ENCODE results near the gene ZNF688. TPM values are rescaled to one million over a fixed set of nuclear protein-coding genes. Genes with fewer than 3 reads are reported as not detected.

Gene ZNF688
- total and polyA plus RNA-seq, 2 of the 13 experiments (the other 11 are each of a cell fraction or from before 2014, with no cell fraction given), result 2.4 to 5.4 TPM

DNA sequence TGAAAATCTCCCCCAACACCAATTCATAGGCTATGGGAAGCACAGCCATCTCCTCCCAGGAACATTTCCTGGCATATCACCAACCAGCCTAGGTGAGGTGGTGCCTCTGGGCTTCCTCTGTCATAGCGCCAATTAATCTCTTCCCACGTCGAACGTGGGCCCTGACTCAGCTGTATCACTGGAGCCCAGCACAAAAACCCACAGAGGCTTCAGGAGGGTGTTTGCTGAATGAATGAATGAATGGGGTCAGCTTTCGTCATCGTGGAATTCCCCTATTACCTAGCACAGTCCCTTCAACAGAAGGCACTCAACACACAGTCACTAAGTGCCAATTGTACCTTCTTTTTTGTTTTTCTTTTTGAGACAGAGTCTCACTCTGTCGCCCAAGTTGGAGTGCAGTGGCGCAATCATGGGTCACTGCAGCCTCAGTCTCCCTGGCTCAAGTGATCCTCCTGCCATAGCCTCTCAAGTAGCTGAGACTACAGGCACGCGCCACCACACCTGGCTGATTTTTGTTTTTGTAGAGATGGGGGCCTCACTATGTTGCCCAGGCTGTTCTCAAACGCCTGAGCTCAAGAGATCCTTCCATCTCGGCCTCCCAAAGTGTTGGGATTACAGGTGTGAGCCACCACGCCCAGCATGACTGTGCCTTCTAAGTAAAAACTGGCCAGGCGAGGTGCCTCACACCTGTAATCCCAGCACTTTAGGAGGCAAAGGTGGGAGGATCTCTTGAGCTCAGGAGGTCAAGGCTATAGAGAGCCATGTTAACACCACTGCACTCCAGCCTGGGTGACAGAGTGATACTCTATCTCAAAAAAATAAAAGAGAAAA is 4.1 kb downstream of the ZNF688 start (continued):
- TF ChIP-seq NCOA5 (CRISPR knock-in tag; IDR thresholded peaks at IDR 0.05) (no peak), FOXJ3 (CRISPR knock-in tag; IDR thresholded peaks at IDR 0.05; ENCODE audit: borderline replicate concordance) (no peak), ZSCAN20 (CRISPR knock-in tag; IDR thresholded peaks at IDR 0.05; ENCODE audit: borderline replicate concordance) (no peak)

DNA sequence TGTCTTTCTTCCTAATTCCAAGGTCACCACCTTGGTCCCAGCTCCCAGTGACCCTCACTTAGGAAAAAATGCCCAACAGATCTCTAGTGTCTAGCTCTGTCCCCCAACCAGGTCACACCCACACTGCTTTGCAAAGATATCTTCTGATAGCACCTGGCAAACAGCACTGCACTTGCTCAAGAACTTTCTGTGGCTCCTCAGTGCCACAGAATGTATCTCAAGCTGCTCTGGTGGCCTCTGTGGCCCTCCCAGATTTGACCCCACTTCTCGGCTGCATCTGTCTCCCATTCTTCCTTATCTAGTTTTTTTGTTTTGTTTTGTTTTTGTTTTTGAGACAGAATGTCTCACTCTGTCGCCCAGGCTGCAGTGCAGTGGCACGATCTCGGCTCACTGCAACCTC is 5.0 kb downstream of the ZNF688 start:
- Histone ChIP-seq H3K36me3 (replicated peaks in 1 of 2; ENCODE audit: control insufficient read depth in 1 of 2, insufficient read depth in 2 of 2, low read length in 2 of 2) (no peaks in the 10 kb centered on the region), H3K9ac (ENCODE audit: insufficient read depth, low read depth, low read length) (no peak overlapping the region), H3K79me2 (ENCODE audit: insufficient read depth, low read length) (peaks cover 2% of the 10 kb centered on the region), H3K4me3 (replicated peaks in 1 of 3; ENCODE audit: insufficient read depth in 1 of 3, low read depth in 2 of 3, low read length in 3 of 3) (0 out of 6 replicates have a peak overlapping the region, but pooled peaks of 1 of the 3 experiments have one; percentile 0), H3K4me1 (ENCODE audit: insufficient read depth, low read length) (peaks cover 49% of the 10 kb centered on the region), H3K27me3 (ENCODE audit: control insufficient read depth in 1 of 2, insufficient read depth in 2 of 2, low read length in 2 of 2) (no peaks in the 10 kb centered on the region), H4K20me1 (ENCODE audit: insufficient read depth, low read length) (no peaks in the 10 kb centered on the region), H2AFZ (ENCODE audit: low read length) (no peak overlapping the region), H3K9me3 (ENCODE audit: low read length) (no peaks in the 10 kb centered on the region), H3K27ac (ENCODE audit: extremely low read length, insufficient read depth, low read length) (no peak overlapping the region), H3K4me2 (ENCODE audit: low read depth, low read length) (no peak overlapping the region)
- DNase-seq (ENCODE audit: low spot score) (no peak), ATAC-seq (no peak), FAIRE-seq (no peak)
- intact Hi-C loops (cut with micrococcal nuclease; ENCODE audit: unreplicated experiment) (no loop called here), in situ Hi-C loops (cut with HindIII; ENCODE audit: extremely low pct_ligation_motif_present, low pct_unique_long_range_greater_than_20kb) (no loop called here)
- WGBS (ENCODE audit: low lambda C conversion rate), result 81% methylated on average over 4 of the region's 4 CpGs
- no TSS peak for BruUV-seq (replicated peaks)
- TF ChIP-seq PRPF4 (IDR thresholded peaks at IDR 0.05; ENCODE audit: low read depth, low read length, poor library complexity, severe bottlenecking) (no peak), RFX3 (CRISPR knock-in tag; IDR thresholded peaks at IDR 0.05) (no peak), HDAC6 (IDR thresholded peaks at IDR 0.05; ENCODE audit: low read depth, low read length) (no peak), ZSCAN9 (CRISPR knock-in tag; IDR thresholded peaks at IDR 0.05; ENCODE audit: borderline replicate concordance) (no peak), ZNF567 (CRISPR knock-in tag; IDR thresholded peaks at IDR 0.05; ENCODE audit: borderline replicate concordance) (no peak), ZNF549 (CRISPR knock-in tag; IDR thresholded peaks at IDR 0.05) (no peak), HMG20B (CRISPR knock-in tag; conservative IDR thresholded peaks at IDR 0.05) (no peak), SKI (IDR thresholded peaks at IDR 0.05; ENCODE audit: partially characterized antibody) (no peak), ZNF530 (CRISPR knock-in tag; IDR thresholded peaks at IDR 0.05; ENCODE audit: low read depth) (no peak), ZKSCAN5 (CRISPR knock-in tag; IDR thresholded peaks at IDR 0.05) (no peak), ZFX (CRISPR knock-in tag; IDR thresholded peaks at IDR 0.05; ENCODE audit: low read depth) (no peak), ZNF674 (CRISPR knock-in tag; IDR thresholded peaks at IDR 0.05; ENCODE audit: low read depth) (no peak), ZNF343 (CRISPR knock-in tag; IDR thresholded peaks at IDR 0.05) (no peak), STAG1 (CRISPR knock-in tag; IDR thresholded peaks at IDR 0.05) (no peak), NFYC (CRISPR knock-in tag; IDR thresholded peaks at IDR 0.05) (no peak), ZFP36 (IDR thresholded peaks at IDR 0.05; ENCODE audit: borderline replicate concordance, low read depth, low read length, partially characterized antibody) (no peak), SIN3B (IDR thresholded peaks at IDR 0.05; ENCODE audit: low read length) (no peak), THYN1 (CRISPR knock-in tag; IDR thresholded peaks at IDR 0.05; ENCODE audit: borderline replicate concordance, low read depth) (no peak)
- TF ChIP-seq, protein P1, sequence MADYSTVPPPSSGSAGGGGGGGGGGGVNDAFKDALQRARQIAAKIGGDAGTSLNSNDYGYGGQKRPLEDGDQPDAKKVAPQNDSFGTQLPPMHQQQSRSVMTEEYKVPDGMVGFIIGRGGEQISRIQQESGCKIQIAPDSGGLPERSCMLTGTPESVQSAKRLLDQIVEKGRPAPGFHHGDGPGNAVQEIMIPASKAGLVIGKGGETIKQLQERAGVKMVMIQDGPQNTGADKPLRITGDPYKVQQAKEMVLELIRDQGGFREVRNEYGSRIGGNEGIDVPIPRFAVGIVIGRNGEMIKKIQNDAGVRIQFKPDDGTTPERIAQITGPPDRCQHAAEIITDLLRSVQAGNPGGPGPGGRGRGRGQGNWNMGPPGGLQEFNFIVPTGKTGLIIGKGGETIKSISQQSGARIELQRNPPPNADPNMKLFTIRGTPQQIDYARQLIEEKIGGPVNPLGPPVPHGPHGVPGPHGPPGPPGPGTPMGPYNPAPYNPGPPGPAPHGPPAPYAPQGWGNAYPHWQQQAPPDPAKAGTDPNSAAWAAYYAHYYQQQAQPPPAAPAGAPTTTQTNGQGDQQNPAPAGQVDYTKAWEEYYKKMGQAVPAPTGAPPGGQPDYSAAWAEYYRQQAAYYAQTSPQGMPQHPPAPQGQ (CRISPR knock-in tag; IDR thresholded peaks at IDR 0.05; ENCODE audit: borderline replicate concordance), result no peak
- CTCF ChIA-PET (ENCODE audit: low intra/inter-chr PET ratio, low total read pairs), result no interaction called here
- POLR2A ChIA-PET, result interaction anchor here (0.9 to 3.9 kb wide), 4 partner anchors 9 to 44 kb away, joined by 3 to 36 read pairs (median 8); partner anchors contain the start of genes ZNF689, ZNF747 and ZNF764

All from HepG2 (cell line).